GM12875 (cell line): ENCODE results near the gene STRN.

ENCODE experiments used
- H3K4me3 ChIP-seq: one replicate; pipeline ENCODE4 v1.5.1; 2011; ENCODE audit warnings: low read depth, low read length, control low read depth
- CTCF ChIP-seq: IDR thresholded peaks from 2 replicates; pipeline ENCODE4 v1.5.1; 2011; ENCODE audit warnings: low read depth, mild to moderate bottlenecking, control low read depth, inconsistent platforms, low read length, moderate library complexity, borderline replicate concordance; ENCODE audit not compliant: insufficient read depth

The STRN gene

GRCh38 chr2:36809069-36809445 is 157.3 kb downstream of the STRN start:
- TF ChIP-seq CTCF = no peak
- H3K4me3 ChIP-seq = no peak overlapping the region

GRCh38 chr2:36808386-36809068 is 157.8 kb downstream of the STRN start:
- no peak for TF ChIP-seq CTCF
- no peak overlapping the region for H3K4me3 ChIP-seq

GRCh38 chr2:36807223-36807886 is 159.0 kb downstream of the STRN start:
- no peak overlapping the region for H3K4me3 ChIP-seq
- TF ChIP-seq CTCF = no peak

GRCh38 chr2:36805635-36806224 is 160.6 kb downstream of the STRN start:
- no peak for TF ChIP-seq CTCF

GRCh38 chr2:36802952-36803351 is 163.4 kb downstream of the STRN start:
- TF ChIP-seq CTCF = no peak

More at GRCh38 chr2:36805635-36806224, 160.6 kb downstream of the STRN start:
- H3K4me3 ChIP-seq = no peak overlapping the region

GRCh38 chr2:36801088-36801487 is 165.2 kb downstream of the STRN start:
- no peak for TF ChIP-seq CTCF
- H3K4me3 ChIP-seq = no peak overlapping the region

More at GRCh38 chr2:36802952-36803351, 163.4 kb downstream of the STRN start:
- no peak overlapping the region for H3K4me3 ChIP-seq
